WTC11 (cell line): ENCODE measurements around the gene RNF133.

Experiments
- CTCF ChIP-seq: fragments of 200-600 bp; IDR thresholded peaks from 2 replicates; pipeline ENCODE4 v1.8.0; 2022; ENCODE audit warnings: antibody characterized with exemption
- JAZF1 ChIP-seq: fragments of 250-450 bp; sonication (Bioruptor Pico); IDR thresholded peaks from 2 replicates; pipeline ENCODE4 v1.9.0; 2021; ENCODE audit warnings: moderate library complexity, mild to moderate bottlenecking, inconsistent platforms
- JUN ChIP-seq: sonication (generic); formaldehyde crosslinking; IDR thresholded peaks from 2 replicates; pipeline ENCODE4 v1.8.0; 2023; ENCODE audit warnings: mild to moderate bottlenecking, missing genetic modification reagents
- NFE2L1 ChIP-seq: sonication (generic); formaldehyde crosslinking; IDR thresholded peaks from 2 replicates; pipeline ENCODE4 v1.8.1; 2023; ENCODE audit warnings: missing genetic modification reagents
- PRDM15 ChIP-seq: sonication (generic); formaldehyde crosslinking; IDR thresholded peaks from 2 replicates; pipeline ENCODE4 v1.8.0; 2022; ENCODE audit warnings: missing genetic modification reagents
- ZNF416 ChIP-seq: fragments of 250-450 bp; sonication (Bioruptor Pico); IDR thresholded peaks from 2 replicates; pipeline ENCODE4 v1.9.0; 2021; ENCODE audit warnings: mild to moderate bottlenecking, inconsistent platforms

GRCh38 chr7:122682815-122683550 is 15.9 kb downstream of the RNF133 start:
- no peak for TF ChIP-seq ZNF416
- no peak for TF ChIP-seq JAZF1 (CRISPR knock-in tag)
- TF ChIP-seq NFE2L1: no peak
- no peak for TF ChIP-seq PRDM15 (CRISPR knock-in tag)
- TF ChIP-seq CTCF: no peak
- no peak for TF ChIP-seq JUN (CRISPR knock-in tag)
